Activated T-helper 1 cell treated with anti-CD3 and anti-CD28 coated beads, Interleukin-12 subunit alpha, Interleukin-12 subunit beta, Interleukin-2, Interleukin-4 antibody, amounts not matched to agents 30 ng/mL and 10 ng/mL and 1 ng/mL, durations not matched to agents 14 hours and 24 hours and 36 hours (primary cell): ENCODE results near the gene SLC9A7. TPM values are rescaled to one million over a fixed set of nuclear protein-coding genes. Genes with fewer than 3 reads are reported as not detected.

Experiments used
- DNase-seq: peaks from one replicate; pipeline ENCODE4 v3.0.0; 2021; ENCODE audit warnings: low spot score
- H3K27ac Mint-ChIP-seq: one replicate; pipeline ENCODE4 v1.8.0; 2021; ENCODE audit warnings: mild to moderate bottlenecking, mixed read lengths
- H3K27me3 Mint-ChIP-seq: one replicate; pipeline ENCODE4 v1.8.0; 2022; ENCODE audit warnings: mild to moderate bottlenecking, moderate library complexity, mixed read lengths; ENCODE audit not compliant: insufficient read depth
- H3K36me3 Mint-ChIP-seq: one replicate; pipeline ENCODE4 v1.8.0; 2021; ENCODE audit warnings: low read depth, mixed read lengths
- H3K4me1 Mint-ChIP-seq: one replicate; pipeline ENCODE4 v1.8.0; 2021; ENCODE audit warnings: low read depth, mixed read lengths
- H3K4me3 Mint-ChIP-seq: one replicate; pipeline ENCODE4 v1.8.0; 2021; ENCODE audit warnings: mild to moderate bottlenecking, moderate library complexity, mixed read lengths
- H3K9me3 Mint-ChIP-seq: one replicate; pipeline ENCODE4 v1.8.0; 2021; ENCODE audit warnings: mixed read lengths
- intact Hi-C: fragments of 100-400 bp; cut with micrococcal nuclease; formaldehyde crosslinking; loops from one replicate; pipeline ENCODE4 v1.15.1; 2024
- total RNA-seq: library from RNA; stranded (reverse); gene quantifications from 2 replicates; pipeline ENCODE4 v1.2.3, GENCODE V29; 2022

Gene SLC9A7
- total RNA-seq, 1 donor from 2014 or later = 36.9 TPM

DNA sequence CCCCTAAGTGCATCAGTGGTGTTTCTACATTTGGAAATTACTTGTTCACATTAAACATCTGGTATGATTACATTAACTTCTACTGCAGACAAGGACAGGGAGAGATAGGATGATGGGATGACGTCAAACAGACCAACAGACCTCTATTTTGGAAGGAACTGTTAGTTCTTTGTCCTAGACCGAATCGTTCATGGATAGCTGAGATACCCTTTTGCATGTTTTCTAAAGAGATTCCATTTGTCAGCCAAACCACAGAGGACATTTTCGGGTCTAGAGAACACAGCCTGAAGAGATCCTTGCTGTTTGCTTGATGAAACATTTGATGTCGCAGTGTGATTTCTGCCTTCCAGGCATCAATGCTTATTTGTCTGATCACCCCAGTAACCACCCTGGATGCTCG lies 157.6 kb downstream of the SLC9A7 start:
- Mint-ChIP-seq H3K4me1 (peaks cover 15% of the 10 kb centered on the region), H3K27me3 (no peaks in the 10 kb centered on the region), H3K9me3 (no peaks in the 10 kb centered on the region), H3K4me3 (no peak overlapping the region), H3K36me3 (peaks cover 25% of the 10 kb centered on the region), H3K27ac (no peak overlapping the region)
- no peak for DNase-seq
- intact Hi-C loops = no loop called here

GRCh38 chrX:46599051-46599560 lies 159.8 kb downstream of the SLC9A7 start:
- Mint-ChIP-seq H3K36me3 (peaks cover 24% of the 10 kb centered on the region), H3K27me3 (no peaks in the 10 kb centered on the region), H3K4me1 (peaks cover 14% of the 10 kb centered on the region), H3K9me3 (no peaks in the 10 kb centered on the region), H3K27ac (no peak overlapping the region), H3K4me3 (no peak overlapping the region)
- intact Hi-C loops = no loop called here
- DNase-seq = no peak

DNA sequence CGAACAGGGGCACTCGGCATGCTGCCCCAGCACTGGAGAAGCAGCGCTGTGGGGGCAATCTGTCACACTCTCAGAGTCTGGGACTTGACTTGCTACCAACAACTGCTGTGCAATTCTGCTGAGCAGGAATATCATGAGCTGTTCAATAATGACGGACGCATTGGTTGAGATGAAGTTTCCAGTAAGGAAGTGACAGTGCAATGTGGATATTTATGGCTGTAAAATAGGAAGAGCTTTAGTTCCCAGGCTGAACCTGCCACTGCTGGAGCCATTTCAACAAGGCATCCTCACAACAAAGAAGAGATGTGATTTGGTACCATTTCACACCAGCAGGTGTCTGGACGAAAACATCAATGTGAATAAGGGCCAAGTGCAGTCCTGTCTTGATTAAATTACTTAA lies 161.1 kb downstream of the SLC9A7 start:
- peaks cover 19% of the 10 kb centered on the region for H3K36me3 Mint-ChIP-seq
- no peaks in the 10 kb centered on the region for H3K9me3 Mint-ChIP-seq
- intact Hi-C loops = no loop called here
- H3K4me3 Mint-ChIP-seq = no peak overlapping the region
- H3K27ac Mint-ChIP-seq = no peak overlapping the region
- peaks cover 13% of the 10 kb centered on the region for H3K4me1 Mint-ChIP-seq
- no peaks in the 10 kb centered on the region for H3K27me3 Mint-ChIP-seq
- DNase-seq = no peak

- H3K4me3 Mint-ChIP-seq = no peak overlapping the region
- intact Hi-C loops = no loop called here
- no peak overlapping the region for H3K27ac Mint-ChIP-seq
- peaks cover 15% of the 10 kb centered on the region for H3K36me3 Mint-ChIP-seq
- H3K9me3 Mint-ChIP-seq = no peaks in the 10 kb centered on the region
- no peak for DNase-seq
- H3K27me3 Mint-ChIP-seq = no peaks in the 10 kb centered on the region
- peaks cover 13% of the 10 kb centered on the region for H3K4me1 Mint-ChIP-seq
These were observed 161.7 kb downstream of the SLC9A7 start for GRCh38 chrX:46597208-46597607.

- Mint-ChIP-seq H3K4me3 (no peak overlapping the region), H3K36me3 (peaks cover 2% of the 10 kb centered on the region), H3K4me1 (peaks cover 4% of the 10 kb centered on the region), H3K27me3 (no peaks in the 10 kb centered on the region), H3K9me3 (no peaks in the 10 kb centered on the region), H3K27ac (no peak overlapping the region)
- intact Hi-C loops = no loop called here
- DNase-seq = no peak
These were observed 163.8 kb downstream of the SLC9A7 start for GRCh38 chrX:46595084-46595483.

GRCh38 chrX:46589977-46590723 lies 168.8 kb downstream of the SLC9A7 start:
- no peak for DNase-seq
- no peaks in the 10 kb centered on the region for H3K27me3 Mint-ChIP-seq
- H3K4me1 Mint-ChIP-seq = peaks cover 29% of the 10 kb centered on the region
- intact Hi-C loops = no loop called here
- H3K4me3 Mint-ChIP-seq = no peak overlapping the region
- no peak overlapping the region for H3K27ac Mint-ChIP-seq
- no peaks in the 10 kb centered on the region for H3K9me3 Mint-ChIP-seq
- H3K36me3 Mint-ChIP-seq = peaks cover 7% of the 10 kb centered on the region

- H3K9me3 Mint-ChIP-seq = no peaks in the 10 kb centered on the region
- H3K27ac Mint-ChIP-seq = peak overlapping the region; percentile 73
- intact Hi-C loops = no loop called here
- peak; percentile 17 for DNase-seq
- H3K4me1 Mint-ChIP-seq = peaks cover 25% of the 10 kb centered on the region
- no peaks in the 10 kb centered on the region for H3K27me3 Mint-ChIP-seq
- peak overlapping the region; percentile 66 for H3K4me3 Mint-ChIP-seq
- H3K36me3 Mint-ChIP-seq = peaks cover 9% of the 10 kb centered on the region
These were observed 170.7 kb downstream of the SLC9A7 start for GRCh38 chrX:46588263-46588662.

DNA sequence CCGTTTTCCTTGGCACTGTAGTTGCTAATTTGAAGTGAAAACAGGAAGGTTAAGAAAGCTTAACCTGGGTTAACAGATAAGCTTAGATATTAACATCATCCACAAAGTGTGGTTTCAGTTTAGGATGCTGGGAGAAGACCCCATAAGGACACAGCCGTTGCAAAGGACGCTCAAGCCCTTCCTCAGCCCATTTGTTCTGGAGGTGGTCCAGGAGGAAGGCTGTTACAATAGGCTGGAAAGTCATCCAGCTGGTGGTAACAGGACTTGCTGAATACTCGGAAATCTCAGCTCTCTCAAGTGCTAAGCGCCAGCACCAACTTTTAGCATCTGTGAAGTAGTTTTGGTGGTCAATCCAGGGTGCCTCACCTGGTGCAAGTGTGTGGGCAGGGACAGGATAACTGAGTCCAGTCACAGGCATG lies 171.2 kb downstream of the SLC9A7 start:
- intact Hi-C loops = loop anchor here (1.0 kb wide), 4 partner anchors 15 to 118 kb away; partner anchors contain the start of gene ZNF674
- no peak for DNase-seq
- Mint-ChIP-seq H3K9me3 (no peaks in the 10 kb centered on the region), H3K4me3 (peak overlapping the region; percentile 66), H3K27me3 (no peaks in the 10 kb centered on the region), H3K27ac (peak overlapping the region; percentile 73), H3K4me1 (peaks cover 25% of the 10 kb centered on the region), H3K36me3 (peaks cover 9% of the 10 kb centered on the region)

DNA sequence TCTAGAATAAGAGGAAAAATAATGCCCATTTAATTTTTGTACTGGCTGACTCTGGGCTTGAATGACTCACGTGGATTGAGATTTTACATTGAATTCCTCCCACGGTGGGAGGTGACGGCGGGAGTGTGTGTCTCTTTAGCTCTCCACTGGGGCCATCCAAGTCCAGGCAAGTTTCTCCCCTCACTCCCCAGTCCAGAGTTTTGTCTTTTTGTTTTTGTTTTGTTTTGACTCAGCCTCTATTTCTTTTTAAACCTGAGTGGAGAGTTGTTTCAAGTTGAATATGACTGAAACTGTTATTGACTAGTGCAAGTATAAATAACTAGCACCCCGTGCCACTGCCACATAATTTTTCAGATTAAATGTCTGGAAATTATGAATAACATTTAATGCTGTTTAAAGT lies 171.8 kb downstream of the SLC9A7 start:
- Mint-ChIP-seq H3K27me3 (no peaks in the 10 kb centered on the region), H3K9me3 (no peaks in the 10 kb centered on the region), H3K4me3 (peak overlapping the region; percentile 3), H3K36me3 (peaks cover 9% of the 10 kb centered on the region), H3K4me1 (peaks cover 25% of the 10 kb centered on the region), H3K27ac (peak overlapping the region; percentile 70)
- intact Hi-C loops = loop anchor here (1.0 kb wide), 4 partner anchors 15 to 118 kb away; partner anchors contain the start of gene ZNF674
- no peak for DNase-seq

DNA sequence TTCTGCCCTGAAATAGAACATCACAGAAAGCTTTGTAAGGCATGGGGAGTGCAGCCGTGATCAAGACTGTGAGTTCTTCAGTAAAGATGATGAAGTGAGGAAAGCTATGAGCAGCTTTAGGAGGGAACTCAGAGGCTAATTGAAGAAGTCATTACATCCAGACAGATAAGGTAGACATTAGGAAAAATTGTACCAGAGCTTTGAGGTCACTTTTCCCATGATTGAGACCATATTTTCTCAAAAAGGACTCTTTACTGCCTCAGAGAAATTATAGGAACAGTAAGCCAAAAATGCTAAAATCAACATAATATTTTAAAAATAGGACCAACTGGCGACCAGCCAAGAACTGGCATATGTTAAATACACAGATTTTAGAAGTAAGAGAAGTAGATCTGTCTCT lies 174.2 kb downstream of the SLC9A7 start:
- Mint-ChIP-seq H3K4me1 (peaks cover 22% of the 10 kb centered on the region), H3K9me3 (no peaks in the 10 kb centered on the region), H3K27me3 (no peaks in the 10 kb centered on the region), H3K36me3 (peaks cover 10% of the 10 kb centered on the region), H3K4me3 (no peak overlapping the region), H3K27ac (no peak overlapping the region)
- DNase-seq = no peak
- intact Hi-C loops = no loop called here

DNA sequence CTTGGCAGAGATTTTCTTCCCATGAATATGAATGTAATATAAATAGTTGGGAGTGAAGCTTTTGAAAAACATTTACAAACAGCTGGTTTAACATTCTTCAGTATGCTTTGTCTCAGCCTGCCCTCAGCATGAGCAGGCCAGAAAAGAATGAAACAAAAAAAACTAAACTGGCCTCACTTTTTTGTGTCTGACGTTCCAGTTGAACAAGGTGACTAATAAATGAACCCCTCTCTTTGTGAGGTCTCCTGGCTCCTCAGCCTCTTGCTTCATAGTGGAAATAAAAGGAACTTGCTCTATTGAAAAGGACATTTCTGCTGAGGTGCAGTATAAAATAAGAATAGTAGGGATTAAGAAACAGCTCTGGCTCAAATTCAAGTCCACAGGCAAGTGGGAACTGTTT lies 176.0 kb downstream of the SLC9A7 start:
- Mint-ChIP-seq H3K9me3 (no peaks in the 10 kb centered on the region), H3K27ac (no peak overlapping the region), H3K27me3 (no peaks in the 10 kb centered on the region), H3K4me3 (no peak overlapping the region), H3K4me1 (peaks cover 18% of the 10 kb centered on the region), H3K36me3 (peaks cover 13% of the 10 kb centered on the region)
- DNase-seq = no peak
- intact Hi-C loops = no loop called here

GRCh38 chrX:46582325-46582724 lies 176.6 kb downstream of the SLC9A7 start:
- H3K9me3 Mint-ChIP-seq = no peaks in the 10 kb centered on the region
- peaks cover 18% of the 10 kb centered on the region for H3K4me1 Mint-ChIP-seq
- intact Hi-C loops = no loop called here
- H3K4me3 Mint-ChIP-seq = no peak overlapping the region
- no peak overlapping the region for H3K27ac Mint-ChIP-seq
- no peaks in the 10 kb centered on the region for H3K27me3 Mint-ChIP-seq
- no peak for DNase-seq
- peaks cover 19% of the 10 kb centered on the region for H3K36me3 Mint-ChIP-seq

- no peak for DNase-seq
- H3K9me3 Mint-ChIP-seq = no peaks in the 10 kb centered on the region
- H3K27ac Mint-ChIP-seq = no peak overlapping the region
- peaks cover 25% of the 10 kb centered on the region for H3K4me1 Mint-ChIP-seq
- H3K36me3 Mint-ChIP-seq = peaks cover 23% of the 10 kb centered on the region
- intact Hi-C loops = no loop called here
- no peaks in the 10 kb centered on the region for H3K27me3 Mint-ChIP-seq
- no peak overlapping the region for H3K4me3 Mint-ChIP-seq
These were observed 178.3 kb downstream of the SLC9A7 start for GRCh38 chrX:46580613-46581012.
